Measurements from ENCODE around the gene MCF2L2.

DNA sequence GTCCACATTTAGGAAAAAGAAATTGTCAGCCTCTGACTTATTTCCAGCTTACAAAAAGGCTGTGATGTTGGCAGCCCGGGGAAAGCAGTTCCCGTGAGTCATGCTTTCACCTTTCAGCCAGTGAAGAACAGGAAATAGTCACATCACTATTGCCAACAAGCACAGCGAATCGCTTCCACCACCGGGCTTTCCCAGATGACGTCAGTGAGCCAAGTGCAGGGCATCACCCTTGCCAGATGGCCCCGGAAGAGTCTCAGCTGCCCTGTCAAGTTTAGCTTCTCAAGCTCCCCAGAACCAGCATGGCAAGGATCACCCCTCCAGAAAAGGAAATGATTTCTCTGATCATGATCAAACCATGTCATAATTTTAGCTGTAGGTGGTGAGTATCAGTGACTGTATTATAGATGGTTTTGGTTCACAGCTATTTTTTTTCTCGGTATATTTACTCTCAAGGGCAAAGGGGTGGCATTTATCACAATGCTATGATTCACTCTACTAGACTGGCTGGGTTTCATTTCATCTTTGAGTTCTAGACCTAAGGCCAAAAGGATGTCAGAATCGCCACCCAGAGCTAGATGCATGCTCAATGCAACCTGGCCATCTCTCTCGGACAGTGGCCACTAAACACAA is 142.5 kb downstream of the MCF2L2 start:
- TF ChIP-seq, protein P1, sequence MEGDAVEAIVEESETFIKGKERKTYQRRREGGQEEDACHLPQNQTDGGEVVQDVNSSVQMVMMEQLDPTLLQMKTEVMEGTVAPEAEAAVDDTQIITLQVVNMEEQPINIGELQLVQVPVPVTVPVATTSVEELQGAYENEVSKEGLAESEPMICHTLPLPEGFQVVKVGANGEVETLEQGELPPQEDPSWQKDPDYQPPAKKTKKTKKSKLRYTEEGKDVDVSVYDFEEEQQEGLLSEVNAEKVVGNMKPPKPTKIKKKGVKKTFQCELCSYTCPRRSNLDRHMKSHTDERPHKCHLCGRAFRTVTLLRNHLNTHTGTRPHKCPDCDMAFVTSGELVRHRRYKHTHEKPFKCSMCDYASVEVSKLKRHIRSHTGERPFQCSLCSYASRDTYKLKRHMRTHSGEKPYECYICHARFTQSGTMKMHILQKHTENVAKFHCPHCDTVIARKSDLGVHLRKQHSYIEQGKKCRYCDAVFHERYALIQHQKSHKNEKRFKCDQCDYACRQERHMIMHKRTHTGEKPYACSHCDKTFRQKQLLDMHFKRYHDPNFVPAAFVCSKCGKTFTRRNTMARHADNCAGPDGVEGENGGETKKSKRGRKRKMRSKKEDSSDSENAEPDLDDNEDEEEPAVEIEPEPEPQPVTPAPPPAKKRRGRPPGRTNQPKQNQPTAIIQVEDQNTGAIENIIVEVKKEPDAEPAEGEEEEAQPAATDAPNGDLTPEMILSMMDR (IDR thresholded peaks at IDR 0.05): no peak
- TF ChIP-seq POLR2A (IDR thresholded peaks at IDR 0.05): no peak
